Astrocyte (in vitro differentiated cells and primary cell): ENCODE measurements around the gene FBN1.

Experiments used
- EZH2 ChIP-seq: IDR thresholded peaks from 2 replicates; pipeline ENCODE4 v1.6.1; 2012; ENCODE audit warnings: mild to moderate bottlenecking, low read length, inconsistent platforms; ENCODE audit not compliant: insufficient read depth
- TF ChIP-seq, protein P1 (sequence below): IDR thresholded peaks from 2 replicates; pipeline ENCODE4 v1.5.1; 2011; ENCODE audit warnings: low read depth, mild to moderate bottlenecking, inconsistent platforms, low read length, moderate library complexity; ENCODE audit not compliant: insufficient read depth

DNA sequence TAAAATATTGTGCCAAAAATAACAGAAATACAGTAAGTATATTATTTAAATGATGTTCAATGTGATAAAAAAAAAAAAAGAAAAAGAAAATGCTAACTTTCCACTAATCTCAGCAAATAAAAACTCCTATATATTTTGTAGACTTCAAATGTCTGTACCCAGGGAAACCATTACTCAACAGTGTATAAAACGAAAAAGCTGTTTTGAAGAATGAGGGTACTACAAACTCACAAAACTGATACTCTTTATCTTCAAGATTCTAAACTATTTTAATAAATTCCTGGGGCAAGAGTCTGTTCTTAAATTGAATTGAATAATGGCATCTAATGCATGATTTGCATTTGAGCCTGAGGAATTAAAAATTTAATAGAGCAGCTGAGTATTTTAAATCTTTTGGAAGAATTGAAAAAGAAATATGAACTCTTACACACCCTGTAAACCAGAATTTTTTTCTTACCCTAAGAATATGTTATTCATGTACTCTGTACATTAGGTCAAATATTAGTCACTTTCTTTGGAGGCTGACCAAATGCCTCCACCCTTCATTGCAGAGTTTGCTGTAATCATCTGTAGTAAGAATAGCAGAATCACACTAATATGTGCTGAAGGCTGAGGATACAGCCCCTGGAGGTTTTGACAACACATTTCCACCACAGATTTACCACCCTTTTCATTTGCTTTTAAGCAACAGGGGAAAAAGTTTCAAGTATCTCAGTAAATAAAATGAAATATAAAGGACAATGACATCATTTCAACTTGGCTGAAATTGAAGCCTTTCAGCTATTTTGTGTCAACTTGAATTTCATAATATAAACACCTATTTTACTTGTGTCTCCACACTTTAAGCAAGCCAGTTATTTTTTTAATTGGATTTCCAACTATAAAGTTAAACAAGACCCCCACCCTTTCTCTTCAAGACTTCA lies 79.7 kb downstream of the FBN1 start:
- no peak for TF ChIP-seq EZH2
- TF ChIP-seq, protein P1, sequence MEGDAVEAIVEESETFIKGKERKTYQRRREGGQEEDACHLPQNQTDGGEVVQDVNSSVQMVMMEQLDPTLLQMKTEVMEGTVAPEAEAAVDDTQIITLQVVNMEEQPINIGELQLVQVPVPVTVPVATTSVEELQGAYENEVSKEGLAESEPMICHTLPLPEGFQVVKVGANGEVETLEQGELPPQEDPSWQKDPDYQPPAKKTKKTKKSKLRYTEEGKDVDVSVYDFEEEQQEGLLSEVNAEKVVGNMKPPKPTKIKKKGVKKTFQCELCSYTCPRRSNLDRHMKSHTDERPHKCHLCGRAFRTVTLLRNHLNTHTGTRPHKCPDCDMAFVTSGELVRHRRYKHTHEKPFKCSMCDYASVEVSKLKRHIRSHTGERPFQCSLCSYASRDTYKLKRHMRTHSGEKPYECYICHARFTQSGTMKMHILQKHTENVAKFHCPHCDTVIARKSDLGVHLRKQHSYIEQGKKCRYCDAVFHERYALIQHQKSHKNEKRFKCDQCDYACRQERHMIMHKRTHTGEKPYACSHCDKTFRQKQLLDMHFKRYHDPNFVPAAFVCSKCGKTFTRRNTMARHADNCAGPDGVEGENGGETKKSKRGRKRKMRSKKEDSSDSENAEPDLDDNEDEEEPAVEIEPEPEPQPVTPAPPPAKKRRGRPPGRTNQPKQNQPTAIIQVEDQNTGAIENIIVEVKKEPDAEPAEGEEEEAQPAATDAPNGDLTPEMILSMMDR = no peak
